Measurements from ENCODE around the gene DOCK10.
"Not testable (repeated sequence)": the region's sequence is repeated elsewhere in the genome, so short reads cannot be mapped to it uniquely, and the experiment has no call there.

The DOCK10 gene

DNA sequence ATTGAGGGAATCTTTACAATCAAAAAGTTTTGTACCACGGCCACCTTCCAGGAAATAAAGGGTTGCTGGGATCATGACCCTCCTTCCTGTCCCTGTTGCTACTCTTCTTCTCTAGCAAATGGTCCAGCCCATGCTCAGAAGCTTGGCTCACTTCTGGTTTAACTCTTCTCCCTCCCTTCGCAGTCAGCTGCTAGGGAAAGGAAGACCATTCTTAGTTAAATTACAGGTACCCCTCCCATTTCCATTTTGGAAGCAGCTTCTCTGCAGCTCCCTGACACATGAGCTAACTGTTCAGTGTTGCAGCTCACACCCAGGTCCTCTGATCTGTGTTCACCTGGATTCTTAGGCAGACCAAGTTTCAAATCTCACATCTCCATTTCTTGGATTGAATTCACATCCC lies 100.3 kb downstream of the DOCK10 start:
- DNase-seq, result no peak

DNA sequence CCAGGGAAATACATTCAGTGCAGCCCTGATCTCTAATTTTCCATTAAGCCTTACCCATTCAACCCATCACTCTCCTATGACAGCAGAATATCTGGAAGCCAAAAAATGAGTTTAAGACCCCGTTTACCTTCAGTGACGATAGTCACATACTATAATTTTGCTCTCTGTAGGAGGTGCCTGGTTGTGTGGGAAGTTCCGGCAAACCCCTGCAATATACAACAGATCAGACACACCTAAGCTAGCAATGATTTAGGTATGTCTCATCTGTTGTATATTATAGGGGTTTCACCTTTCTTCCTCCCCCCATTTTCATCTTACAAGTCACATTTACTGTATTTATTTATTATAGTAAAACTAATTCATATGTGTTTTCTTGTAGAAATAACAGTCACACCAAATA lies 101.7 kb downstream of the DOCK10 start:
- DNase-seq, result no peak

DNA sequence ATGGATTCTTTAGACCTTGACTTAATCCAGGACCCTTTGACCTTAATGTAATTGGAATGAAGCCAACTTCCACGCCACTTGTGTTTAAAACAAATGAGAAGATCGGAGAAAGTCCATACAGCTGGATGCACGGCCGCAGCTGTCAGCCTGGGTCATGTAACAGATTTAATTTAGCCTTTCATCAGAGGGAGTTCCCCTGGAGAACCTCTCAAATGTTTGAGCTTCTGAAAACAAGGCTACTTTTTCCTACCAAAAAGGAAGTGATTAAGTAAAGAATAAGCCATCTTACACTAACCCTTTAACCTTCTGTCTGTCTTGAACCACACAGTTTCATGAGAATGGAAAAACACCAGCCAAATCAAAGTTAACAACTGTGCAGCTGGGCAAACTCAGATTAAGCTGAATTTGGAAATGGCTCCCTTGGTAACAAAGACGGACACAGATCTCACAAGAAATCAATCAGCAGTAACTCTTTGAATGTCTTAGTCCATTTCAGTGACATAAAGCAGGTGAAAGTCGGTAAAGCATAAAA lies 103.6 kb downstream of the DOCK10 start:
- DNase-seq, result no peak

DNA sequence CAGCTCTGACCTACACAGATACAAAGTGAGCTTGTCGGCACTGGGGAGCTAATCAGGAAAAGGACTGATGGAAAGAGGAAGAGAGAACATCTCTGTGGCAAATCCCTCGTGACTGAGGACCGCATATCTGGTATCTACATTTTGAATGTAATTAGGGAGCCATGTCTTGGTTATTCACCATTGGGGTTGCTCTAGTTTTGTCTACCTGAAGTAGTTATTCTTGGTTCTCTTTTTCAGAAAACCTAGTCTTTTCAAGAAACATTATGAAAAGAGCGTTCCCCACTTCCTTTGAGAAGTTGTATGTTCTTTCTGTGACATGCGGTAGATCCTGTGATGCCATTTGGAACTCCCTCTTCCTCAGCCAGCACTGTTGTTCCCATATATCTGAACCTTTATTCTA lies 104.4 kb downstream of the DOCK10 start:
- DNase-seq, result no peak

DNA sequence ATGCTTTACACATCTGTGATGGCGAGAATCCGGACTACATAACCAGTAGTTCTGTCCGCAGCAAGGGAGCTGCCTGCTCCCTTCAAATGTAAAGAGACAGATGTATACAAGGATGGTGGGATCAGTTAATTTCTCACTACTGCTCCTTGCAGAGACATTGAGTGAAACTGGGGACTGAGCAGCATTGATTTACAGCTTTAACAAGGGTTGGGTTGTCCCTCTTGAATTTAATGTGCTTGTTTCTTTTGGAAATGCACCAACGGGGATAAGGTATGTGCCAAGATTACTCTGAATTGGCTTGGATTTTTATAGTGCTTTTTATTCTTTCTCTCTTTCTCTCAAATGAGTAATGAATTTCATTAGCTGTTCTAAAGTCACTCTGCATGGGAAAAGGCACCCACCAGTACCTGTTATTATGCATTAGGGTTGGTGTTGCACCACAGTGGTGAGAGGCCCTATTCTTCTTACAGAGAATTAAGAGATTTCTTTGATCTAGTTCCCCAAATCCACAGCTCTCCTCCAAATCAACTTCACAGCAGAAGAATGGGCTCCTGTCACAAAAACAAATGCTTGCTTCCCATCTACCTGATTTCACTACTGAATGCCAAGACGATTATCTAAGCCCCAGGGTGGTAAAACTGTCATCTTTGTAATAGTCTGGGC lies 107.6 kb downstream of the DOCK10 start:
- DNase-seq, result no peak

DNA sequence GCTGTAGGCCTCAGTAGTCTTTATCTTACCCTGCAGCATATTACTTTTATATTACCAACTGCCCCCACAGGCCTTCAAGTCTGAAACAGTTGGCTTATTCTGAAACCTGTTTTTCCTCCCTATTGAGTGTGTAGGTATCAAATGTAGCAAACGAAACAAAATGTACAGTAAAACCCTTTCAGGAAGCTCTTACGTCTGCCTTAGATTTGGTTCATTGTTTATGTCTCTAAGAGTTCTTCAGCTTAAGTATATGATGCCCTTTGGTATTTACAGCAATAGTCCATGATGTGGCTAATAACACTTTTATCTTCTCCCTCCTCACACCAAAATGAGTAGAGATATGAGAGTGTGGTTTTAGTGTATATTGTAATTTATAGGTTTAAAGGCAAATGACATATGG lies 108.8 kb downstream of the DOCK10 start:
- no peak for DNase-seq

DNA sequence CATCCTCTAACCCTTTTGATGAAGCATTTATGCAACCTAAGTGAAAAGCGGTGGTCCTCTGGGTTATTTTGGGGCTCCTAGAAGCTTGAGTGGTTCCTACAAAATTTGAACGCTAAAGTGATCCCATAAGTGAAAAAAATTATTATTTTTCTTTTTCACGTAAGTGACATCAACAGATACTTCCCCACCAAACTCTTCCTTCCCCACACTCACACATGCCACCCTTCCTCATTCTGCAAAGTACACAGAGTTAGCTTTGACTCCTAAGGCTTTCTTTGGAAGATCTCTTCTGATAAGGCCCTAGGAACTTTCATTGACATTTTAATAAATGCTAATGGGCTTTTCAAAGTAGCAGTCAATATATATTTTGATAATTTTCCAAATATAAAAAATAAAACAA lies 109.7 kb downstream of the DOCK10 start:
- no peak for DNase-seq

DNA sequence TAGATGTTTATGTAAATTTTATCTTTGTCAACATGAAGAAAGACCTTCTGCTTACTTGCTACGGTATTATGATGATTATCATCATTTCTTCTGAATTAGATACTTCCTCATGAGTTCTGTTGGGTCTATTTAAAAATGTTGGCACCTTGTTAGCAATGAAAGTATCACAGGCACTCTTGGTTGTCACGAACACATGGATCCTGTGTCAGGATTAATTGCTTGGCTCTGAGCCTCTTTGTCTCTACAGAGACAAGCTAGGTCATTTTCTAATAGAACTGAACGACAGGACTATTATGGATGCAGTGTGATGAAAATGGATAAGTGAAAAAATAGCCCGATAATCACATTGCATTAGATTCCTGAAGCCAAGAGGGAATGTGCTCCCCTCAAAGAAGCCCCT lies 110.3 kb downstream of the DOCK10 start:
- DNase-seq, result no peak

DNA sequence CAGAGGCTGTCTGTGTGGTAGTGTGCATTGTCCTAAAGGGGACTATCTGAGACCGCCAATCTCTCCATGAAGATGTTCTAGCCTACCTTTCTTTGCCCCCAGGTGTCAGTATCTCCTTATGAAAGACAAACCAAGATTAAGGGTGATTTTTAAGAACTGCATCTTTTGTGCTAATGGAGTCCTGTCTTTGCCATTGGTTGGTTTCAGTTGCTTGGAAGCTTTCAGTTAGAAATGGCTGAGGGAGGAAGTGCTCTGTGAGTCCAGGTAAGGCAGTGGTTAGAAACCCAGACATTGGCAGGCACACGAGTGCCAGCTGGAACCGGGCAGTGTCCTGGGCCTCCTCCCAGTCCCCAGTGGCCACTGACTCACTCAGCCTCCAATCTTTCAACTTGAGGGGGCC lies 111.3 kb downstream of the DOCK10 start:
- no peak for DNase-seq

DNA sequence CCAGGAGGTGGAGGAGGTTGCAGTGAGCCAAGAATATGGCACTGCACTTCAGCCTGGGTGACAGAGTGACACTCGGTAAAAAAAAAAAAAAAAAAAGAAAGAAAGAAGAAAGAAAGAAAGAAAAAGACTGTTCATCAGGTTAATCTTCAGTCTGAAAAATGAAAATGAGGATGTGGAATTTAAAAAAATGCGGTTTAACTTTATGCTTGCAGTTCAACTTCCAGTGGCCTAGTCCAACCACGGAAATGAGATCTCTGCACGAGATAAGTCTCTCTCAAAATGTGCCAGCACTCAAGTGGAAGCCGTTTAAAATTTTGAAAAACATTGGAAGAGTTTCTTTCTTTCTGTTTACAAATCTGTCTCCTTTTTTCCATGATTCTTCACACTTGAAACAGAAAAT lies 112.1 kb downstream of the DOCK10 start:
- no peak for DNase-seq

DNA sequence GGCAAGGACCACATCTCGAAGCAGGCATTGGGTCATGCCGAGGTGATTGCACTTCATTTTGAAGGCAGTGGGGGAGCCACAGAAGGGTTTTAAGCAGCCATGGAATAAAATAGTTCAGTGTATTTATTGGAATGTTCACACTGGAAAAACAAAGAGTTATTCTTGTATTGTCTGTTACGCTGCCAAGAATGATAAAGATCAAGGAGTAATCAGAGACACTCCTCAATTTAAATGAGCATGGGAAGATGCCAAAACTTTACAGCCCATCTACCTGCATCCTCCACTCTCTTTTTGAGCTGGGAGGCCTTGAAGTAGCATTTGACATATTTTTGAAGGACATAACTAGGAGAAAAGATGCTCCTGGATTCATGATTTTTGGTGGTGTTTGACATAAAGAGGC lies 112.8 kb downstream of the DOCK10 start:
- DNase-seq, result no peak

DNA sequence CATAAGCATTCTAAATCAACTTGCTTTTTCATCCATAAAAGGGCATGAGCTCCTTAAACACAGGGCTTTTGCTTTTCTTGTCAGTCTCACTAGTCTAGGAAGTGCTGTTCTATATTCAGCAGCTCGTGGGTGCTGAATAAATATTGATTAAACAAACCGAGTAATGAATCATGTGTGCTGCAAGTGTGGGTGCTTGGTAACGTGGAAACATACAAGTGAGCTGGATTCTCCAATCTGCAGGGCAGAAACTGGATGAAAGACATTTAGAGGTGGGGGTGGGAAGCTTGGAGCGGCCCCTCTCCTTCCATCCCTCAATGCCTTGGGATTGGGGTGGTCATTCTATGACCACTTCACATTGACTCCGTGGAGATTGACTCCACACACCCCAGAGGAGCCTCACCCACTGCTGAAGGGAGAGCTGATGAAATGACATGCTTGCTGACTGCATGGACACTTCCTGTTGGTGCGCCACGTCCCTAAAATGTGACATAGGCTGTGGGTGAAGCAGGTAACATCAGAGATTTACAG lies 114.6 kb downstream of the DOCK10 start:
- DNase-seq, result peak; percentile 36

DNA sequence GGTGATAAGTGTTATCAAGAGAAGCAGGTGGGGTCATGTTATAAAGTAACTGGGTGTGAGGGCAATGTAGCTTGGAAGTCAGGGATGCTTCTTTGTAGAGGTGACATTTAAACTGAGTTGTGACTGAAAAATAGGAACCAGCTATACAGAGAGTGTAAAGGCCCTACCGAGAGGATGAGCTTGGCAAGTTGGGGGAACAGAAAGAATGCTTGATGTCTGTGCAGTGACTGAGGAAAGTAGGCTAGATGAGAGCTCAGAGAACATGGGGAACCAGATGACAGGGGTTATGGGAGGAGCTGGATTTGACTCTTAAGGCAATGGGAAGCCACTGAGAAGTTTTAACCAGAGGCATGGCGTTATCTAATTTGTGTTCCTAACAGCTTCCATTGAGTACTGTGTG lies 115.3 kb downstream of the DOCK10 start:
- DNase-seq, result no peak

DNA sequence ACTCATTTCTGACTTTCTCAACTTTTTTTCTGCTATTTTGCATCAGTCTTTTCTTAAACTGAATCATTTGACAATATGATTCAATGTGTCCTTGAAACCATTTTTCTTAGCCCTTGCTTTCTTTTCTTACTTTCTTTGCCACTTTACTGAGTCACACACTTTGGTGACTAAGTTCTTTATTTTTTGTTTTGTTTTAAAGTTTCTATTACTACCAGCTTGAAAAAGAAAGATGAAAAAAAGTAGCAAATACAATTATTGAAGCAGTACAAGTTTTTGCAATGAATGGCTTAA lies 116.5 kb downstream of the DOCK10 start:
- DNase-seq, result no peak

DNA sequence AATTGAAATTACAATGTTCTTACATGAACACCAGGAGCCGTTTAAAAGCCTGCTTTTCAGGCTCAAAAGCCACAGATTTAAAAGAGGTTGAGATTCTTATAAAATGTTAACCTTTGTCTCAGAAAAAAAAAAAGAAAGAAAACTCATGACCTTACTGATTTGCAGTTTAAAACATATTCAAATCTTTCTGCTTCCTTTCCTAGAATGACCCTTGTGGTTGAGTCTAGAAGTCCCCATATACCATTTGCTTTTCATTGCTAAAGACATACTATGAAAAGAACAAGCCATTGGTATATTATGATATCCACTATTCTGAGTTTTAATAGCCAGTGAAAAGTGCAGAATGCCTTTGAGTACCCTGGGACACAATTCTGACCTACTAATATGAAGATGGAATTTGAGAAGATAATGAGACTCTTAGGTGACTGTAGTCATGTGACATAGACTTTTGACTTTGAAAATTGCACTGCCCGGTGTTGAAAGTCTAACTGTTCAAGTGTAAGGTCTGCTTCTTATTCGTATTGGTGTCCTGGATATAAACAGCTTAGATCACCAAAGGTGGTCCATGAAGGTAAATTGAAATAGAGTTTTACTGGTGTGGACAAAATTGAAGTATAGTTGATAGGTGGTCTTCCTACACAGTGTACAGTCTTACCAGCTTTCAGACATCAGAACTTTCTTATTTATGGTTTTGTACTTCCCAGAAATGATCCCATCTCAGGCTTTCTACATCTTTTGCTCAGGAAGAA lies 117.0 kb downstream of the DOCK10 start:
- no peak for DNase-seq

DNA sequence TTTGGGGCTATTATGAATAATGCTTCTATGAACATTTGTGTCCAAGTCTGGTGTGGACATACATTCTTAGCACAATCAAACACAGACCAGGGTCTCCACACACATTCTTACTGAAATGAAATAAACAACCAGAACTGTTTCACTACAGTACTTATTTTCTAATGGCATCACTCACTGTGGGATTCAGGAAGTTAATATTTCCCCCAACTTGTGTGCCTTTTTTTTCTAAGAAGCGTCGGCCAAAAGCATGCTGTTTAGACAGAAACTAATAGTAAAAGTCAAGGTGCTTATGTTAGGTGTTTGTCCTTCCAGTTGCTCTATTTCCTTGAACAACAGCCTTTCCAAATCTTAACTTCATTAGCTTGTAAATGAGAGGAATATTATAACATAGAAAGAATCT lies 117.6 kb downstream of the DOCK10 start:
- DNase-seq, result no peak

DNA sequence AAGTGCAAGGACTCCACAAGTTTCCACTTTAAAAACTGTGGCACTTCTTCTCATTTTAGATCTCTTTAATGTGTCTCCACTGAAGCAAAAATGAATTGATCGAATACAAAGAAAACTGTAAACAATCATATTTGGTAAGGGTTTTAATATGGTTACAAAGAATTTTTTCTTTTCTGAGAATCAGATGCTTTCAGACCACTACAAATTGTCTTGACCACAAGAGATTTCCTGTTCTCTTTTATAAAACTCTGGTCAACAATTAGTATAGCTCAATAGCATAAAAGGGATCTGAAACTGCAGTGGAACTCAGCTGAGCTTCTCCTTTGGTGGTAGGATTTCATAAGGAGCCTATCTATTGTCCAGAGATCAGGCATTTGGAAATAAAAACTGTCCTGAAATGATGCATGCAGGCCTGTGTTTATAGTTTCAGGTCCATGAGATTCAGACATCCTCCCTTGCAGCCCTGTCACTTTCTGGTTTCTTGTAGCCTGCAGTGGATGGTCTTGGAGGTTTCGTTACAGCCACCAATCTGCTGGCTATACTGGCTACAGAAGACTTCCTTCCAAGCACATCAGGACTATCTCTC lies 120.0 kb downstream of the DOCK10 start:
- DNase-seq, result no peak

DNA sequence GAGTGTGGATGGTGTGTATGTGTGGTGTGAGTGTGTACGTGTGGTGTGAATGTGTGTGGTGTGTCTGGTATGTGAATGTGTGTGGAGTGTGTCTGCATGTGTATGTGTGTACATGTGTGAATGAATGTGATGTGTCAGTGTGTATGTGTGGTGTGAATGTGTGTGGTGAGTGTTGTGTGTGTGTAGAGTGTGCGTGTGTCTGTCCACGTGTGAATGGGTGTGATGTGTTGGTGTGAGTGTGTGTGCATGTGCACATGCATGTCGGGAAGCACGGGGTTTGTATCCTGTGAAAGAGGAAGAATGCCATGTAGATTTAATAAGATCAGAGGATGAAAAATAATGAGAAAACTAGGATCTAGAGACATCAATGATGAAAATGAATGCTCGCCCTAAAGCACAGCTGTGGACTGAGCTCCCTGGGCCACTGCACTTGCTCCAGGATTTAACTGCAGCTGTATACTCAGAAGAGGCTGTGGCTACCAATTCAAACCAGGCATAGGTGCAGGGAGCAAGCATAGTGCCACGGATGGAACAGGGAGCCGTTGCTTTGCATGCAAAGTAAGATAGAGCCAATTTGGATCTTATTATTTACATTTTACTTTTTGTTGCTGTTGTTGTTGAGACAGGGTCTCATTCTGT lies 122.7 kb downstream of the DOCK10 start:
- DNase-seq, result no peak

DNA sequence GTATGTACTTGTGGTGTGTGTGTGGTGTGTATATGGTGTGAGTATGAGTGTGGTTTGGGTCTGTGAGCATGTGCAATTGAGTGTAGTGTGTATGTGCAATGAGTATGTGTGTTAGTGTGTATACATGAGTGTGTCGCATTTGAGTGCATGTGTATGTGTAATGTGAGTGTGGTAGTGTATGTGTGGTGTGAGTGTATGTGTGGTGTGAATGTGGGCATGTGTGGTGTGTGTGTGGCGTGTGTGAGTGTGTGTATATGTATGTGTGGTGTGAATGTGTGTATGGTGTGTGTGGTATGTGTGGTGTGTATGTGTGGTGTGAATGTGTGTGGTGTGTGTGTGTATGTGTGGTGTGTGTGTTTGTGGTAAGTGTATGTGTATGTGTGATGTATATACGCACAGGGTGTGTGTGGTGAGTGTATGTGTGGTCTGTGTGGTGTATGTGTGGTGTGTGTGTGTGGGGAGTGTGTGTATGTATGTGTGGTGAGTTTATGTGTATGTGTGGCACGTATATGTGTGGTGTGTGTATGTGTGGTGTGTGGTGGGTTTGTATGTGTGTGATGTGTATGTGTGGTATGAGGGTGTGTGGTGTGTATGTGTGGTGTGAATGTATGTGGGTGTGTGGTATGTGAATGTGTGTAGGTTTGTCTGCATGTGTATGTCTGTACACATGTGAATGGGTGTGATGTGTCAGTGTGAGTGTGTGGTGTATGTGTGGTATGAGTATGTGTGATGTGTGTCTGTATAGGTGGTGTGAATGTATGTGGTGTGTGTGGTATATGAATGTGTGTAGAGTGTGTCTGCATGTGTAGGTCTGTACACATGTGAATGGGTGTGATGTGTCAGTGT lies 123.4 kb downstream of the DOCK10 start:
- DNase-seq, result no peak

DNA sequence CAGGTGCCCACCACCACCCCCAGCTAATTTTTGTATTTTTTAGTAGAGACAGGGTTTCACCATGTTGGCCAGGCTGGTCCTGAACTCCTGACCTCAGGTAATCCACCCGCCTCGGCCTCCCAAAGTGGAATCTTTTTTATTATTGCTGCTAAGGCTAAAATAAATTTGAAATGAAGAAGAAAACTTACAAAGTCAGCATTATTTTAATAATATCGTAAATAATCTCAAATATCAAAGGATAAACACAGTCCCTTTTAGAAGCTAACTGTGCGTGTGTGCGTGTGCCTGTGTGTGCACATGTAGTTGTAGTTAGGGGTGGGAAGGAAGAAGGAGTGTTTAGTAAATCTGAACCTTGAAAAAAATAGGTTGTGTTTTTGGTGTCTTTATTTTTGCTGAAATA lies 125.0 kb downstream of the DOCK10 start:
- not testable (repeated sequence) for DNase-seq

DNA sequence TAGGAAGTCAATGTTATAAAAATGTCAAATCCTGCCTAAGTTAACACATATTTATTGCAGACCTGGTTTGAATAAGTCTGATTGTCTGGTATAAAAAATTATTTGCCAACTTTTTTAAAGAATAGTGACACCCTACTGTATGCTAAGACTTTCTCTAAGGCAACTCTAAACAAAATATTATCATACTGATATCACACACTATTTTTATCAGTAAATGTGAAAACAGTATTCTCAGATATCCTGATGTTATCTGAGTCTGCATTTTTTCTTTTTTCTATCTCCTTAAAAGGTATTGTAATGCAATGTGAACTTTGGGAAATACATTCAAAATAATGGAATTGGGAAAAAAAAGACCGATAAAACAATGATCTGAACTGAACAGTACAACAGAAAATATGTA lies 127.1 kb downstream of the DOCK10 start:
- DNase-seq, result no peak

DNA sequence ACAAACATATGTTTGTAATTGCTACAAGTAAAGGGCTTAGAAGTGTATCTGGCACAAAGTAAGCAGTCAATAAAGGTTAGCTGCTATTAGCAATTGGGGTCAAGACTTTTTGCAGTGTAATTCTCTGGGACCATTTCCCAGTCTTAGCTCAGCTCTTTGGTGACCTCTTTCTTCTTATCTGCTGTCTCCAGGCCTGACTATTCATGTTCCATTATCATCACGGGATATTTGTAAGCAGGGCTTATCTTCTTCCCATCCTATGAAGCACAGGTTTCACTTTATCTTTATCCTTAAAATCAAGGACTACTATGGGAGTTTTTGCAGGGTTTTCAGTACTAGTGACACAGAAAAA lies 131.7 kb downstream of the DOCK10 start:
- no peak for DNase-seq

Data from activated T-cell treated with anti-CD3 and anti-CD28 coated beads for 4 hours (primary cell).